HG03039 (cell line): ENCODE results near the gene ATG16L2.
"Not testable (repeated sequence)": the region's sequence is repeated elsewhere in the genome, so short reads cannot be mapped to it uniquely, and the experiment has no call there.

Source experiments
- ATAC-seq: cut with Tn5 transposase; IDR thresholded peaks from one replicate; pipeline ENCODE4 v1.9.1; 2021; ENCODE audit warnings: mild to moderate bottlenecking, moderate library complexity; ENCODE audit not compliant: unreplicated experiment

Gene ATG16L2

GRCh38 chr11:72842126-72842525, 27.9 kb downstream of the ATG16L2 start:
- ATAC-seq: no peak

GRCh38 chr11:72842653-72843330, 28.6 kb downstream of the ATG16L2 start:
- ATAC-seq: no peak

- ATAC-seq: no peak
Measured at GRCh38 chr11:72844356-72844755, 30.1 kb downstream of the ATG16L2 start.

- no peak for ATAC-seq
Measured at GRCh38 chr11:72848846-72849466, 34.7 kb downstream of the ATG16L2 start.

- no peak for ATAC-seq
Measured at GRCh38 chr11:72850832-72851231, 36.6 kb downstream of the ATG16L2 start.

- no peak for ATAC-seq
Measured at GRCh38 chr11:72851726-72852125, 37.5 kb downstream of the ATG16L2 start.

- no peak for ATAC-seq
Measured at GRCh38 chr11:72856065-72856464, 41.9 kb downstream of the ATG16L2 start.

- no peak for ATAC-seq
Measured at GRCh38 chr11:72856551-72857345, 42.5 kb downstream of the ATG16L2 start.

- not testable (repeated sequence) for ATAC-seq
Measured at GRCh38 chr11:72858267-72858666, 44.1 kb downstream of the ATG16L2 start.

- ATAC-seq: no peak
Measured at GRCh38 chr11:72859126-72859525, 44.9 kb downstream of the ATG16L2 start.

GRCh38 chr11:72860010-72860409, 45.8 kb downstream of the ATG16L2 start:
- no peak for ATAC-seq

- no peak for ATAC-seq
Measured at GRCh38 chr11:72860592-72860991, 46.4 kb downstream of the ATG16L2 start.

GRCh38 chr11:72863091-72863490, 48.9 kb downstream of the ATG16L2 start:
- ATAC-seq: no peak

- ATAC-seq: no peak
Measured at GRCh38 chr11:72863916-72864315, 49.7 kb downstream of the ATG16L2 start.

- ATAC-seq: no peak
Measured at GRCh38 chr11:72864702-72865655, 50.8 kb downstream of the ATG16L2 start.

GRCh38 chr11:72867970-72868369, 53.8 kb downstream of the ATG16L2 start:
- ATAC-seq: no peak

- ATAC-seq: no peak
Measured at GRCh38 chr11:72869831-72870230, 55.6 kb downstream of the ATG16L2 start.

- no peak for ATAC-seq
Measured at GRCh38 chr11:72871119-72871518, 56.9 kb downstream of the ATG16L2 start.

- no peak for ATAC-seq
Measured at GRCh38 chr11:72872012-72872411, 57.8 kb downstream of the ATG16L2 start.

- ATAC-seq: no peak
Measured at GRCh38 chr11:72875736-72876135, 61.5 kb downstream of the ATG16L2 start.

- no peak for ATAC-seq
Measured at GRCh38 chr11:72876147-72876546, 61.9 kb downstream of the ATG16L2 start.
